Measurements from ENCODE around the gene NDUFS4. TPM values are rescaled to one million over a fixed set of nuclear protein-coding genes. Genes with fewer than 3 reads are reported as not detected.
"Not testable (repeated sequence)": the region's sequence is repeated elsewhere in the genome, so short reads cannot be mapped to it uniquely, and the experiment has no call there.

Gene NDUFS4
- 10 to 100 TPM; 29.8 to 39.6 TPM for total RNA-seq

DNA sequence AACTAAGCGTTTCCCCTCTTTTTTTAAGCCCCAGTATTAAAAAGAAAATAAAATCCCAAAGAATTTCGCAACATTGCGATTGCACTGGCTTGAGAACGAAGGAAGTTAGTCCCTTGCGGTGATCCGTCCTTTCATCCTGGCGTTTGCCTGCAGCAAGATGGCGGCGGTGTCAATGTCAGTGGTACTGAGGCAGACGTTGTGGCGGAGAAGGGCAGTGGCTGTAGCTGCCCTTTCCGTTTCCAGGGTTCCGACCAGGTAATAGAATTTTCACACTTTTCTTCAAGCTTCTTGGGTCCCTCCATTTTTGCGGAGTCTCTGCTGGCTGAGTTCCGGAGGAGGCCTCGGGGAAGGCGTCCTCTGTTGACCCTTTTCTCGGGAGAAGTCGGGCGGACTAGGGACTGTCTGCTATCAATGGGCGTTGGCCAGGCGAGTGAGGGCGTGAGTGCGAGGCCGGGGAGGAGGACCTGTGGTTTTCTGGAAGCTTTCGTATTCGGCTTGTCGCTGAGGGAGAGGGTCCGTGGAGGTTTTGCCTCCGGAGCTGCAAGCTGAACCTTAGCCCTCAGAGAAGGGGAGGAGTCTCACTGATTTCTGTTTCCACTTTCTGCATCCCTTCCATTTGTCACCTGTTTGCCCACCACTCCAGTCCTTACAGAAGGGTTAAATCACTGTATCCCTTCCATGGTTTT is at the start of gene NDUFS4:
NDUFS4 (plus strand) TSS at position 134 of the 686 bp plus-strand sequence; CDS start at position 158, 24 bp downstream.
- TF ChIP-seq POLR2A (IDR thresholded peaks at IDR 0.05) = peak in 2 of 3 donors; percentile 68 to 71
- TF ChIP-seq, protein P1, sequence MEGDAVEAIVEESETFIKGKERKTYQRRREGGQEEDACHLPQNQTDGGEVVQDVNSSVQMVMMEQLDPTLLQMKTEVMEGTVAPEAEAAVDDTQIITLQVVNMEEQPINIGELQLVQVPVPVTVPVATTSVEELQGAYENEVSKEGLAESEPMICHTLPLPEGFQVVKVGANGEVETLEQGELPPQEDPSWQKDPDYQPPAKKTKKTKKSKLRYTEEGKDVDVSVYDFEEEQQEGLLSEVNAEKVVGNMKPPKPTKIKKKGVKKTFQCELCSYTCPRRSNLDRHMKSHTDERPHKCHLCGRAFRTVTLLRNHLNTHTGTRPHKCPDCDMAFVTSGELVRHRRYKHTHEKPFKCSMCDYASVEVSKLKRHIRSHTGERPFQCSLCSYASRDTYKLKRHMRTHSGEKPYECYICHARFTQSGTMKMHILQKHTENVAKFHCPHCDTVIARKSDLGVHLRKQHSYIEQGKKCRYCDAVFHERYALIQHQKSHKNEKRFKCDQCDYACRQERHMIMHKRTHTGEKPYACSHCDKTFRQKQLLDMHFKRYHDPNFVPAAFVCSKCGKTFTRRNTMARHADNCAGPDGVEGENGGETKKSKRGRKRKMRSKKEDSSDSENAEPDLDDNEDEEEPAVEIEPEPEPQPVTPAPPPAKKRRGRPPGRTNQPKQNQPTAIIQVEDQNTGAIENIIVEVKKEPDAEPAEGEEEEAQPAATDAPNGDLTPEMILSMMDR (IDR thresholded peaks at IDR 0.05) = peak in 1 of 7 experiments; percentile 23
- DNase-seq (peak; percentile 85 to 92 (median 87)), ATAC-seq (peak; percentile 98)
- intact Hi-C loops (cut with DNase I) = no loop called here
- Histone ChIP-seq H3K27me3 (no peaks in the 10 kb centered on the region), H3K4me3 (peak within 1 kb of the TSS; percentile 85 to 94), H3K9me3 (no peaks in the 10 kb centered on the region), H3K36me3 (replicated peaks in 1 of 2; ENCODE audit: insufficient read depth in 1 of 2, low read depth in 2 of 2) (no peaks in the 10 kb centered on the region), H3K4me1 (peaks cover 29% of the 10 kb centered on the region), H3K27ac (peak within 1 kb of the TSS; percentile 41 to 89 (median 86))
- 0% methylated on average over 19 to 30 of the region's 30 CpGs for WGBS, 2 donors

DNA sequence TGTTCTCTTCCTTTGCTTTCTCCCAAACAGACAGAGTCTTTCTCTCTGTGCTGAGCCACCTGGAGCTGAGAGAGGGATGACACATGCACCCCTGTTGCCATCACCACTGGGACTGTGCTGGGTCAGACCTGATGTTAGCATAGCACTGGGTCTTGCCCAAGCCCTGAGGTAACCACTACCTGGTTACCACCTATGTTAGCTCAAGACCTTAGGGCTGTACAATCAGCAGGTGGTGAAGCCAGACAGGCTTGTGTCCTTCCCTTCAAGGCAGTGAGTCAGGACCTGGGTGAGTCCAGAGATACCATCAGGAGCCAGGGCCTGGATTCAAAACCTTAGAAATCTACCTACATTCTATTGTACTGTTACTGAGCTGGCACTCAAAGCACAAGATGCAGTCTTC is 47.9 kb upstream of the NDUFS4 start:
- Histone ChIP-seq H3K27me3 (no peaks in the 10 kb centered on the region), H3K27ac (no peak overlapping the region), H3K9me3 (peaks cover 0 to 10% (median 0%) of the 10 kb centered on the region in 3 donors), H3K4me3 (no peak overlapping the region), H3K4me1 (no peaks in the 10 kb centered on the region), H3K36me3 (replicated peaks in 1 of 2; ENCODE audit: insufficient read depth in 1 of 2, low read depth in 2 of 2) (no peaks in the 10 kb centered on the region)
- ATAC-seq (no peak), DNase-seq (no peak)
- TF ChIP-seq, protein P1 (IDR thresholded peaks at IDR 0.05) = no peak
- TF ChIP-seq POLR2A (IDR thresholded peaks at IDR 0.05) = no peak
- intact Hi-C loops (cut with DNase I) = no loop called here

DNA sequence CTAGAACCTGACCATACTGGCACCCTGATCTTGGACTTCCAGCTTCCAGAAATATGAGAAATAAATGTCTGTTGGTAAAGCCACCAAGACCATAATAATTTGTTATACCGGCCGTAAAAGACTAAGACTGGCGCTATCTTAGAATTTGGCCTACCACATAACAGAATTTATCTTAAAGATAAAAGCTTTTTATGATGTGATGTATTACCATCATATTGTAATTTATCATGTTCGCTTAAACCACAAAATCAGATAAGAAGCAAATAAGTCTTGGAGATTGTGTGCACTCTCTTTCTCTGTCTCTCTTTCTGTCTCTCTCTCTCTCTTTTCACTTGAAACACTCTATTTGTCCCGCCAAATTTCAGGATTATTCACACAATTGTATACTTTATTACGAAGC is 44.5 kb upstream of the NDUFS4 start:
- no peak for ATAC-seq
- H3K4me1 ChIP-seq = no peaks in the 10 kb centered on the region
- no peak for TF ChIP-seq POLR2A (IDR thresholded peaks at IDR 0.05)
- TF ChIP-seq, protein P1 (IDR thresholded peaks at IDR 0.05) = no peak
- no peaks in the 10 kb centered on the region for H3K27me3 ChIP-seq
- no peaks in the 10 kb centered on the region for H3K9me3 ChIP-seq
- no peak overlapping the region for H3K27ac ChIP-seq
- no peaks in the 10 kb centered on the region for H3K36me3 ChIP-seq (replicated peaks in 1 of 2; ENCODE audit: insufficient read depth in 1 of 2, low read depth in 2 of 2)
- intact Hi-C loops (cut with DNase I) = no loop called here
- WGBS, 2 donors = 60 to 63% methylated on average over 6 of the region's 6 CpGs
- DNase-seq = no peak
- H3K4me3 ChIP-seq = no peak overlapping the region

DNA sequence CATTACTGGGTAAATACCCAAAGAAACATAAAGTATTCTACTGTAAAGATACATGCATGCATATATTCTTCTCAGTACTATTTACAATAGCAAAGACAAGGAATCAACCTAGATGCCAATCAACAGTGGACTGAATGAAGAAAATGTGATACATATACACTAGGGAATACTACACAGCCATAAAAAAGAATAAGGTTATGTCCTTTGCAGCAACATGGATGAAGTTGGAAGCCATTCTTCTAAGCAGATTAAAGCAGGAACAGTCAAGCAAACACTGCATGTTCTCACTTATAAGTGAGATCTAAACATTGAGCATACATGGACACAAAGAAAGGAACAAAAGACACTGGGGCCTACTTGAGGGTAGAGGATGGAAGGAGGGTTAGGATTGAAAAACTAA is 39.6 kb upstream of the NDUFS4 start:
- H3K36me3 ChIP-seq (replicated peaks in 1 of 2; ENCODE audit: insufficient read depth in 1 of 2, low read depth in 2 of 2) = no peaks in the 10 kb centered on the region
- DNase-seq = no peak
- no peak overlapping the region for H3K4me3 ChIP-seq
- no peak for TF ChIP-seq POLR2A (IDR thresholded peaks at IDR 0.05)
- TF ChIP-seq, protein P1 (IDR thresholded peaks at IDR 0.05) = no peak
- ATAC-seq = no peak
- H3K27me3 ChIP-seq = no peaks in the 10 kb centered on the region
- H3K27ac ChIP-seq = no peak overlapping the region
- H3K9me3 ChIP-seq = no peaks in the 10 kb centered on the region
- no peaks in the 10 kb centered on the region for H3K4me1 ChIP-seq
- intact Hi-C loops (cut with DNase I) = no loop called here

DNA sequence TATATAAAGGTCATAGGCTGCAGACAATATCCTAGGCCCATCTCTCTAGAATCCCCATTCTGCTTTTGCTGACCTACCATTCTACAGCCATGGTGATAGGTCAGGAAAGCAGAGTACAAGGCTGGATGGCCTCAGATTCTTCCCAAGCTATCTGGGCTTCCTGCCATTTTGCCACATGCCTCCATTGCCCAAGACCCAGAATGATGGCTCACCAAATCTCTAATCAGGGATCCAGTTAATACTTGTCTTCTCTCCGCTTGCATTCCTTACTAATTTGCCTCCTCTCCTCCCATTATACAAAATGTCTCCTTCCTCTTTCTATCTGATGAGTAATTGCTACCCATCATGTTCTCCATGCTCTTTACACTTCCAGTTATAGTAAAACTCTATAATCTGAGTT is 22.7 kb upstream of the NDUFS4 start:
- TF ChIP-seq, protein P1 (IDR thresholded peaks at IDR 0.05) = no peak
- TF ChIP-seq POLR2A (IDR thresholded peaks at IDR 0.05) = no peak
- DNase-seq = no peak
- Histone ChIP-seq H3K27me3 (no peaks in the 10 kb centered on the region), H3K4me1 (no peaks in the 10 kb centered on the region), H3K36me3 (replicated peaks in 1 of 2; ENCODE audit: insufficient read depth in 1 of 2, low read depth in 2 of 2) (no peaks in the 10 kb centered on the region), H3K4me3 (no peak overlapping the region), H3K9me3 (no peaks in the 10 kb centered on the region), H3K27ac (no peak overlapping the region)
- ATAC-seq = no peak
- intact Hi-C loops (cut with DNase I) = no loop called here
- 48 to 66% methylated on average over 1 of the region's 1 CpG for WGBS, 2 donors

DNA sequence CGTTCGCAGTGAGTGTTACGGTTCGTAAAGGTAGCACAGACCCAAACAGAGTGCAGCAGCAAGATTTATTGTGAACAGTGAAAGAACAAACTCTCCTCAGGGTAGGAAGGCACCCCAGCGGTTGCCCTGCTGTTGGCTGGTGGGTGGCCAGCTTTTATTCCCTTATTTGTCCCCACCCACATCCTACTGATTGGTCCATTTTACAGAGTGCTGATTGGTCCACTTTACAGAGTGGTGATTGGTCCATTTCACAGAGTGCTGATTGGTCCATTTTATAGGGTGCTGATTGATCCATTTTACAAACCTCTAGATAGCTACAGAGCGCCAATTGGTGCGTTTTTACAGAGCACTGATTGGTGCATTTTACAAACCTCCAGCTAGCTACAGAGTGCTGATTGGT is 19.7 kb upstream of the NDUFS4 start:
- H3K4me1 ChIP-seq; ATAC-seq; H3K9me3 ChIP-seq; H3K36me3 ChIP-seq (replicated peaks in 1 of 2; ENCODE audit: insufficient read depth in 1 of 2, low read depth in 2 of 2); H3K27me3 ChIP-seq; H3K27ac ChIP-seq; H3K4me3 ChIP-seq; DNase-seq; intact Hi-C loops (cut with DNase I): not testable (repeated sequence)
- WGBS, 2 donors = 82 to 88% methylated on average over 7 of the region's 7 CpGs
